HUES48 (cell line): ENCODE measurements around the gene TMEM120A.
A peak's percentile ranks its signal among the peaks of the same experiment; 100 is the strongest.
"Not testable (repeated sequence)": the region's sequence is repeated elsewhere in the genome, so short reads cannot be mapped to it uniquely, and the experiment has no call there.

ENCODE experiments used
- H3K27ac ChIP-seq: one replicate; pipeline ENCODE4 v1.7.0; 2013; ENCODE audit warnings: low read depth, low read length, inconsistent platforms
- H3K27me3 ChIP-seq: 2 replicates; pipeline ENCODE4 v1.6.1; 2013; ENCODE audit warnings: mild to moderate bottlenecking, low read length; ENCODE audit not compliant: control insufficient read depth, insufficient read depth
- H3K36me3 ChIP-seq: 2 replicates; pipeline ENCODE4 v1.6.1; 2013; ENCODE audit warnings: low read length; ENCODE audit not compliant: control insufficient read depth, insufficient read depth
- H3K4me1 ChIP-seq: 2 replicates; pipeline ENCODE4 v1.6.1; 2013; ENCODE audit warnings: mild to moderate bottlenecking, low read length; ENCODE audit not compliant: control insufficient read depth, insufficient read depth
- H3K4me3 ChIP-seq: 2 replicates; pipeline ENCODE4 v1.5.1; 2013; ENCODE audit warnings: mild to moderate bottlenecking, low read depth, low read length
- H3K9ac ChIP-seq: 2 replicates; pipeline ENCODE4 v1.6.1; 2013; ENCODE audit warnings: mild to moderate bottlenecking, low read depth, low read length, moderate library complexity
- H3K9me3 ChIP-seq: 2 replicates; pipeline ENCODE4 v1.6.1; 2013; ENCODE audit warnings: low read length; ENCODE audit not compliant: control insufficient read depth, insufficient read depth

TMEM120A gene

GRCh38 chr7:75994388-75995051 is at the start of gene TMEM120A:
TMEM120A (minus strand) TSS chr7:75994595; CDS start chr7:75994570, 25 bp downstream.
- Histone ChIP-seq H3K27ac (peak within 1 kb of the TSS; percentile 58), H3K4me1 (peaks cover 5% of the 10 kb centered on the region; the same call in 1 of the 2 replicates), H3K4me3 (peak within 1 kb of the TSS; percentile 70), H3K9ac (peak within 1 kb of the TSS; percentile 8; the same call in 1 of the 2 replicates), H3K9me3 (no peaks in the 10 kb centered on the region), H3K27me3 (no peaks in the 10 kb centered on the region), H3K36me3 (peaks cover 12% of the 10 kb centered on the region)

- H3K4me1 ChIP-seq: no peaks in the 10 kb centered on the region
- H3K27ac ChIP-seq: no peak overlapping the region
- no peak overlapping the region for H3K9ac ChIP-seq
- H3K9me3 ChIP-seq: no peaks in the 10 kb centered on the region
- H3K36me3 ChIP-seq: peaks cover 3% of the 10 kb centered on the region; the same call in 1 of the 2 replicates
- H3K4me3 ChIP-seq: no peak overlapping the region
- no peaks in the 10 kb centered on the region for H3K27me3 ChIP-seq
Measured at GRCh38 chr7:76040126-76040525, 45.7 kb upstream of the TMEM120A start.

- no peaks in the 10 kb centered on the region for H3K27me3 ChIP-seq
- H3K4me1 ChIP-seq: no peaks in the 10 kb centered on the region
- no peak overlapping the region for H3K4me3 ChIP-seq
- no peak overlapping the region for H3K27ac ChIP-seq
- 0 out of 2 replicates have a peak, but pooled peaks cover 3% of the 10 kb centered on the region for H3K36me3 ChIP-seq
- no peaks in the 10 kb centered on the region for H3K9me3 ChIP-seq
- no peak overlapping the region for H3K9ac ChIP-seq
Measured at GRCh38 chr7:76037310-76037709, 42.9 kb upstream of the TMEM120A start.

GRCh38 chr7:76031964-76032363 is 37.6 kb upstream of the TMEM120A start:
- H3K27ac ChIP-seq: no peak overlapping the region

GRCh38 chr7:76029682-76030081 is 35.3 kb upstream of the TMEM120A start:
- peaks cover 22% of the 10 kb centered on the region for H3K36me3 ChIP-seq
- H3K4me3 ChIP-seq, H3K27ac ChIP-seq, H3K4me1 ChIP-seq, H3K9ac ChIP-seq, H3K9me3 ChIP-seq, H3K27me3 ChIP-seq: not testable (repeated sequence)

More at GRCh38 chr7:76031964-76032363, 37.6 kb upstream of the TMEM120A start:
- no peaks in the 10 kb centered on the region for H3K27me3 ChIP-seq
- H3K4me1 ChIP-seq: no peaks in the 10 kb centered on the region
- peaks cover 16% of the 10 kb centered on the region for H3K36me3 ChIP-seq
- no peak overlapping the region for H3K4me3 ChIP-seq
- no peaks in the 10 kb centered on the region for H3K9me3 ChIP-seq
- H3K9ac ChIP-seq: no peak overlapping the region

GRCh38 chr7:76023002-76023401 is 28.6 kb upstream of the TMEM120A start:
- Histone ChIP-seq H3K4me3 (no peak overlapping the region), H3K9me3 (no peaks in the 10 kb centered on the region), H3K27ac (no peak overlapping the region), H3K4me1 (no peaks in the 10 kb centered on the region), H3K27me3 (no peaks in the 10 kb centered on the region), H3K36me3 (peaks cover 32% of the 10 kb centered on the region), H3K9ac (no peak overlapping the region)

- Histone ChIP-seq H3K4me1 (no peaks in the 10 kb centered on the region), H3K9me3 (no peaks in the 10 kb centered on the region), H3K9ac (no peak overlapping the region), H3K36me3 (peaks cover 28% of the 10 kb centered on the region), H3K4me3 (no peak overlapping the region), H3K27me3 (no peaks in the 10 kb centered on the region), H3K27ac (no peak overlapping the region)
Measured at GRCh38 chr7:76022026-76022780, 27.8 kb upstream of the TMEM120A start.

GRCh38 chr7:76020031-76020714 is 25.8 kb upstream of the TMEM120A start:
- no peaks in the 10 kb centered on the region for H3K9me3 ChIP-seq
- peaks cover 27% of the 10 kb centered on the region for H3K36me3 ChIP-seq
- no peaks in the 10 kb centered on the region for H3K27me3 ChIP-seq
- H3K4me1 ChIP-seq: no peaks in the 10 kb centered on the region
- no peak overlapping the region for H3K9ac ChIP-seq
- H3K4me3 ChIP-seq: no peak overlapping the region
- no peak overlapping the region for H3K27ac ChIP-seq

- H3K4me3 ChIP-seq, H3K27me3 ChIP-seq: not testable (repeated sequence)
- peaks cover 27% of the 10 kb centered on the region for H3K36me3 ChIP-seq
Measured at GRCh38 chr7:76018520-76018919, 24.1 kb upstream of the TMEM120A start.

GRCh38 chr7:76016191-76016947 is 22.0 kb upstream of the TMEM120A start:
- Histone ChIP-seq H3K4me3 (no peak overlapping the region), H3K9ac (no peak overlapping the region), H3K9me3 (no peaks in the 10 kb centered on the region), H3K27ac (no peak overlapping the region), H3K4me1 (no peaks in the 10 kb centered on the region), H3K27me3 (no peaks in the 10 kb centered on the region), H3K36me3 (peaks cover 26% of the 10 kb centered on the region)

More at GRCh38 chr7:76018520-76018919, 24.1 kb upstream of the TMEM120A start:
- not testable (repeated sequence) for H3K9ac ChIP-seq, H3K4me1 ChIP-seq, H3K9me3 ChIP-seq, H3K27ac ChIP-seq
